ENCODE results near the gene ITPKC. TPM values are rescaled to one million over a fixed set of nuclear protein-coding genes. Genes with fewer than 3 reads are reported as not detected.
"Not testable (repeated sequence)": the region's sequence is repeated elsewhere in the genome, so short reads cannot be mapped to it uniquely, and the experiment has no call there.

Gene ITPKC
- total RNA-seq, 4 donors from 2014 or later: 39.3 to 118 (median 91.9) TPM

GRCh38 chr19:40763963-40764362, 47.1 kb downstream of the ITPKC start:
- no peak for TF ChIP-seq CTCF (IDR thresholded peaks at IDR 0.05)
- no peak for ATAC-seq (ENCODE audit: low FRiP score)
- no peak for DNase-seq (ENCODE audit: low spot score)

GRCh38 chr19:40766385-40766784, 49.5 kb downstream of the ITPKC start:
- DNase-seq (ENCODE audit: low spot score); ATAC-seq (ENCODE audit: low FRiP score): not testable (repeated sequence)

- ATAC-seq (ENCODE audit: low FRiP score): no peak
- DNase-seq (ENCODE audit: low spot score): no peak
- TF ChIP-seq CTCF (IDR thresholded peaks at IDR 0.05): no peak
Observed at GRCh38 chr19:40768869-40769268, 52.0 kb downstream of the ITPKC start.

- ATAC-seq (ENCODE audit: low FRiP score): not testable (repeated sequence)
Observed at GRCh38 chr19:40771101-40771862, 54.4 kb downstream of the ITPKC start.

GRCh38 chr19:40774916-40775631, 58.2 kb downstream of the ITPKC start, which contains the start of gene MIA:
Gene MIA, plus strand, starts transcription at chr19:40775521. Its CDS starts 22 bp downstream, at chr19:40775543.
- ATAC-seq (ENCODE audit: low FRiP score) (no peak), DNase-seq (ENCODE audit: low spot score) (no peak)

More at GRCh38 chr19:40771101-40771862, 54.4 kb downstream of the ITPKC start:
- DNase-seq (ENCODE audit: low spot score): not testable (repeated sequence)

GRCh38 chr19:40775632-40776022, 58.7 kb downstream of the ITPKC start:
- ATAC-seq (ENCODE audit: low FRiP score): no peak
- no peak for TF ChIP-seq CTCF (IDR thresholded peaks at IDR 0.05)
- DNase-seq (ENCODE audit: low spot score): no peak

More at GRCh38 chr19:40774916-40775631, 58.2 kb downstream of the ITPKC start, which contains the start of gene MIA:
- no peak for TF ChIP-seq CTCF (IDR thresholded peaks at IDR 0.05)

- no peak for TF ChIP-seq CTCF (IDR thresholded peaks at IDR 0.05)
- ATAC-seq (ENCODE audit: low FRiP score) (no peak), DNase-seq (ENCODE audit: low spot score) (no peak)
Observed at GRCh38 chr19:40776364-40776763, 59.5 kb downstream of the ITPKC start.
